H1 (cell line): ENCODE data around the gene NELFB.

Experiments used
- BRCA1 ChIP-seq: IDR thresholded peaks from 2 replicates; pipeline ENCODE4 v1.6.1; 2012; ENCODE audit warnings: low read depth, low read length, improper control_type of control experiment
- CHD1 ChIP-seq: IDR thresholded peaks from 2 replicates; pipeline ENCODE4 v1.6.1; 2012; ENCODE audit warnings: low read depth, low read length, improper control_type of control experiment
- EZH2 ChIP-seq: fragments of 200-600 bp; sonication (generic); IDR thresholded peaks from 2 replicates; pipeline ENCODE4 v1.7.1; 2012; ENCODE audit warnings: low read depth, mild to moderate bottlenecking, moderate library complexity, low read length, inconsistent platforms; ENCODE audit not compliant: severe bottlenecking
- FOSL1 ChIP-seq: IDR thresholded peaks from 2 replicates; pipeline ENCODE4 v1.6.1; 2011; ENCODE audit warnings: mild to moderate bottlenecking, low read depth, low read length, moderate library complexity; ENCODE audit not compliant: insufficient read depth
- GABPA ChIP-seq: IDR thresholded peaks from 2 replicates; pipeline ENCODE4 v1.6.1; 2011; ENCODE audit warnings: mild to moderate bottlenecking, low read length, moderate library complexity, borderline replicate concordance; ENCODE audit not compliant: insufficient read depth
- GTF2F1 ChIP-seq: IDR thresholded peaks from 2 replicates; pipeline ENCODE4 v1.6.1; 2012; ENCODE audit warnings: low read depth, low read length, improper control_type of control experiment, borderline replicate concordance
- JUND ChIP-seq: IDR thresholded peaks from 2 replicates; pipeline ENCODE4 v1.6.1; 2011; ENCODE audit warnings: mild to moderate bottlenecking, improper control_type of control experiment, low read length
- KDM1A ChIP-seq: fragments of 200-600, 300-600 bp; sonication (generic); IDR thresholded peaks from 2 replicates; pipeline ENCODE4 v1.7.1; 2016; ENCODE audit warnings: mild to moderate bottlenecking, low read length, borderline replicate concordance
- POLR2A ChIP-seq, 2 experiments: IDR thresholded peaks; 1 replicate in 1 of 2; 2 replicates in 1 of 2; pipeline ENCODE4 v1.6.1; 2011; ENCODE audit warnings: low read depth in 2 of 2, low read length in 2 of 2, mild to moderate bottlenecking in 2 of 2; ENCODE audit errors: control extremely low read depth in 1 of 2
- POLR2AphosphoS5 ChIP-seq: IDR thresholded peaks from 2 replicates; pipeline ENCODE4 v1.6.1; 2011; ENCODE audit warnings: low read depth, low read length
- RXRA ChIP-seq: IDR thresholded peaks from 2 replicates; pipeline ENCODE4 v1.6.1; 2011; ENCODE audit warnings: low read depth, mild to moderate bottlenecking, low read length, moderate library complexity; ENCODE audit not compliant: insufficient read depth
- YY1 ChIP-seq: IDR thresholded peaks from 2 replicates; pipeline ENCODE4 v1.6.1; 2011; ENCODE audit warnings: low read depth, mild to moderate bottlenecking, low read length
- TF ChIP-seq, protein P1 (sequence below), 3 experiments: IDR thresholded peaks; 1 replicate in 2 of 3; 2 replicates in 1 of 3; pipeline versions ENCODE4 v1.5.1 to v1.6.1; 2011; ENCODE audit warnings: low read length in 3 of 3, mild to moderate bottlenecking in 3 of 3, inconsistent platforms in 2 of 3, low read depth in 1 of 3, moderate library complexity in 1 of 3; ENCODE audit not compliant: insufficient read depth in 1 of 3; ENCODE audit errors: control extremely low read depth in 1 of 3
- TF ChIP-seq, protein P2 (sequence below): IDR thresholded peaks from 2 replicates; pipeline ENCODE4 v1.6.1; 2012; ENCODE audit warnings: inconsistent platforms

DNA sequence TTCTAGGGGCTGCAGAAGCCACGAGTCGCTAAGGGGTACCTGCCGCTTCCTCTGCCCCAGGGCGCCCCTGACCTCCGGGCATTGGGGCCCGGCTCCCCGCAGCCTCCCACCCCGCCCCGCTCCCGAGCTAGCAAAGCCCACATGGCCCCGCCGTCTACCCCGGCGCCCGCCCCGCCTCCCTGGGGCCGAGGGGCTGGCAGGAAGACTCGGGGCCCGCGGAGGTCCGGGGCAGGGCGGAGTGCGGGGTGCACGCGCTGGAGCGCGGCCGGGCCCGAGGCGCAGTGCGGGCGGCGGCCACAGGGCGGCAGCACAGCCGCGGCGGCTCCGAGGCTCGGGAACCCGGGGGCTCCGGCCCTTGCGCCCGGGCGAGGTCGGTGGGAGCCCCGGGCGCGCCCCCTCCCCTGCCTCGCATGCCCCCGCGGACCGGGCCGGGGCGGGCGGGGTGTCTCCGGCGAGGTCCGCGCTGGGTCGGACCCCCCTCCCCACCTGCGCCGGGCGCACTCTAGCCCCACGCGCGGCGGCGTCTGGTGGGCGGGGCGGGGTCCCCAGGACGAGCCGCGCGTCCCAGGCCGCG, 40.2 kb downstream of the NELFB start:
- TF ChIP-seq GTF2F1: no peak
- TF ChIP-seq POLR2A (IDR thresholded peaks at IDR 0.05; ENCODE audit: control extremely low read depth in 1 of 2, low read depth in 2 of 2, low read length in 2 of 2): no peak
- TF ChIP-seq POLR2AphosphoS5: no peak
- TF ChIP-seq, protein P1, sequence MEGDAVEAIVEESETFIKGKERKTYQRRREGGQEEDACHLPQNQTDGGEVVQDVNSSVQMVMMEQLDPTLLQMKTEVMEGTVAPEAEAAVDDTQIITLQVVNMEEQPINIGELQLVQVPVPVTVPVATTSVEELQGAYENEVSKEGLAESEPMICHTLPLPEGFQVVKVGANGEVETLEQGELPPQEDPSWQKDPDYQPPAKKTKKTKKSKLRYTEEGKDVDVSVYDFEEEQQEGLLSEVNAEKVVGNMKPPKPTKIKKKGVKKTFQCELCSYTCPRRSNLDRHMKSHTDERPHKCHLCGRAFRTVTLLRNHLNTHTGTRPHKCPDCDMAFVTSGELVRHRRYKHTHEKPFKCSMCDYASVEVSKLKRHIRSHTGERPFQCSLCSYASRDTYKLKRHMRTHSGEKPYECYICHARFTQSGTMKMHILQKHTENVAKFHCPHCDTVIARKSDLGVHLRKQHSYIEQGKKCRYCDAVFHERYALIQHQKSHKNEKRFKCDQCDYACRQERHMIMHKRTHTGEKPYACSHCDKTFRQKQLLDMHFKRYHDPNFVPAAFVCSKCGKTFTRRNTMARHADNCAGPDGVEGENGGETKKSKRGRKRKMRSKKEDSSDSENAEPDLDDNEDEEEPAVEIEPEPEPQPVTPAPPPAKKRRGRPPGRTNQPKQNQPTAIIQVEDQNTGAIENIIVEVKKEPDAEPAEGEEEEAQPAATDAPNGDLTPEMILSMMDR (IDR thresholded peaks at IDR 0.05; ENCODE audit: control extremely low read depth in 1 of 3, insufficient read depth in 1 of 3, low read depth in 1 of 3, low read length in 3 of 3): peak in 2 of 3 experiments; percentile 70 to 88; a peak in 3 of 4 replicates
- TF ChIP-seq, protein P2, sequence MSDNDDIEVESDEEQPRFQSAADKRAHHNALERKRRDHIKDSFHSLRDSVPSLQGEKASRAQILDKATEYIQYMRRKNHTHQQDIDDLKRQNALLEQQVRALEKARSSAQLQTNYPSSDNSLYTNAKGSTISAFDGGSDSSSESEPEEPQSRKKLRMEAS: no peak; the same call in 1 of the 2 replicates
- no peak for TF ChIP-seq KDM1A
- no peak for TF ChIP-seq YY1
- TF ChIP-seq FOSL1: no peak
- no peak for TF ChIP-seq CHD1
- no peak for TF ChIP-seq EZH2
- no peak for TF ChIP-seq RXRA
- TF ChIP-seq GABPA: peak; percentile 64; the same call in 1 of the 2 replicates
- TF ChIP-seq JUND: no peak
- TF ChIP-seq BRCA1: no peak
